ENCODE data around the gene TTF2.

The TTF2 gene

GRCh38 chr1:117138561-117138960 lies 78.4 kb downstream of the TTF2 start:
- no peak overlapping the region for H3K18ac ChIP-seq (ENCODE audit: low read length)
- H3K27ac ChIP-seq (ENCODE audit: low read depth, low read length), result no peak overlapping the region
- no CpG with 5 or more reads among the region's 1 CpG for WGBS (ENCODE audit: extremely low coverage, insufficient coverage, insufficient read length)

GRCh38 chr1:117142200-117142599 lies 82.1 kb downstream of the TTF2 start:
- H3K36me3 ChIP-seq (ENCODE audit: control insufficient read depth in 1 of 2, insufficient read depth in 2 of 2, low read length in 2 of 2), result peaks cover 3% of the 10 kb centered on the region in 2 experiments
- H2AFZ ChIP-seq (ENCODE audit: insufficient read depth, low read length, poor library complexity), result no peak overlapping the region
- peaks cover 17% of the 10 kb centered on the region for H3K79me1 ChIP-seq (ENCODE audit: low read length)
- H2AK5ac ChIP-seq (ENCODE audit: low read length), result no peak overlapping the region
- H3K14ac ChIP-seq (ENCODE audit: low read length), result no peak overlapping the region
- no peak overlapping the region for H2BK5ac ChIP-seq (ENCODE audit: low read depth, low read length, poor library complexity)
- peak in 1 of 2 donors; percentile 10 for DNase-seq
- peak overlapping the region; percentile 49 for H3K27ac ChIP-seq (ENCODE audit: low read depth, low read length)
- H3K9me3 ChIP-seq (ENCODE audit: insufficient read depth, low read depth, low read length), result no peaks in the 10 kb centered on the region
- no peak overlapping the region for H3K4ac ChIP-seq (ENCODE audit: low read depth, low read length)
- H3K27me3 ChIP-seq (ENCODE audit: insufficient read depth, low read length), result no peaks in the 10 kb centered on the region
- peaks cover 15 to 18% of the 10 kb centered on the region in 2 experiments for H3K4me1 ChIP-seq (ENCODE audit: control insufficient read depth in 1 of 2, insufficient read depth in 2 of 2, low read length in 2 of 2)
- H3K18ac ChIP-seq (ENCODE audit: low read length), result no peak overlapping the region
- H3K4me2 ChIP-seq (ENCODE audit: low read length), result no peak overlapping the region
- H4K8ac ChIP-seq (ENCODE audit: low read depth, low read length), result no peak overlapping the region
- no peaks in the 10 kb centered on the region for H3K79me2 ChIP-seq (ENCODE audit: control insufficient read depth, insufficient read depth, low read length, poor library complexity)
- no peak overlapping the region for H4K12ac ChIP-seq (ENCODE audit: low read depth, low read length)
- no CpG with 5 or more reads among the region's 2 CpGs for WGBS (ENCODE audit: extremely low coverage, insufficient coverage, insufficient read length)
- H4K91ac ChIP-seq (ENCODE audit: low read depth, low read length), result no peak overlapping the region
- H2BK120ac ChIP-seq (ENCODE audit: insufficient read depth, low read length, poor library complexity), result no peak overlapping the region
- no peak overlapping the region for H2BK12ac ChIP-seq (ENCODE audit: low read length)
- no peak overlapping the region for H3K23ac ChIP-seq (ENCODE audit: low read length)
- H3K9ac ChIP-seq (ENCODE audit: low read length), result no peak overlapping the region
- H3K4me3 ChIP-seq (ENCODE audit: low read depth, low read length), result no peak overlapping the region

More at GRCh38 chr1:117138561-117138960, 78.4 kb downstream of the TTF2 start:
- Histone ChIP-seq H3K9me3 (ENCODE audit: insufficient read depth, low read depth, low read length) (no peaks in the 10 kb centered on the region), H3K79me1 (ENCODE audit: low read length) (peaks cover 11% of the 10 kb centered on the region), H3K36me3 (ENCODE audit: control insufficient read depth in 1 of 2, insufficient read depth in 2 of 2, low read length in 2 of 2) (no peaks in the 10 kb centered on the region), H3K4me2 (ENCODE audit: low read length) (no peak overlapping the region), H3K4me3 (ENCODE audit: low read depth, low read length) (no peak overlapping the region), H2AFZ (ENCODE audit: insufficient read depth, low read length, poor library complexity) (no peak overlapping the region), H3K23ac (ENCODE audit: low read length) (no peak overlapping the region), H2BK12ac (ENCODE audit: low read length) (no peak overlapping the region), H3K14ac (ENCODE audit: low read length) (no peak overlapping the region), H3K4ac (ENCODE audit: low read depth, low read length) (no peak overlapping the region), H2BK5ac (ENCODE audit: low read depth, low read length, poor library complexity) (no peak overlapping the region), H3K4me1 (ENCODE audit: control insufficient read depth in 1 of 2, insufficient read depth in 2 of 2, low read length in 2 of 2) (peaks cover 10 to 17% of the 10 kb centered on the region in 2 experiments), H4K12ac (ENCODE audit: low read depth, low read length) (no peak overlapping the region), H3K79me2 (ENCODE audit: control insufficient read depth, insufficient read depth, low read length, poor library complexity) (no peaks in the 10 kb centered on the region), H2BK120ac (ENCODE audit: insufficient read depth, low read length, poor library complexity) (no peak overlapping the region), H4K8ac (ENCODE audit: low read depth, low read length) (no peak overlapping the region), H4K91ac (ENCODE audit: low read depth, low read length) (no peak overlapping the region), H3K27me3 (ENCODE audit: insufficient read depth, low read length) (no peaks in the 10 kb centered on the region), H2AK5ac (ENCODE audit: low read length) (no peak overlapping the region), H3K9ac (ENCODE audit: low read length) (no peak overlapping the region)
- no peak for DNase-seq

GRCh38 chr1:117143172-117143571 lies 83.0 kb downstream of the TTF2 start:
- no peak for DNase-seq
- Histone ChIP-seq H3K14ac (ENCODE audit: low read length) (no peak overlapping the region), H3K79me2 (ENCODE audit: control insufficient read depth, insufficient read depth, low read length, poor library complexity) (no peaks in the 10 kb centered on the region), H3K4ac (ENCODE audit: low read depth, low read length) (no peak overlapping the region), H3K18ac (ENCODE audit: low read length) (no peak overlapping the region), H3K27me3 (ENCODE audit: insufficient read depth, low read length) (no peaks in the 10 kb centered on the region), H3K4me3 (ENCODE audit: low read depth, low read length) (no peak overlapping the region), H2BK12ac (ENCODE audit: low read length) (no peak overlapping the region), H3K9me3 (ENCODE audit: insufficient read depth, low read depth, low read length) (no peaks in the 10 kb centered on the region), H3K79me1 (ENCODE audit: low read length) (peaks cover 16% of the 10 kb centered on the region), H3K23ac (ENCODE audit: low read length) (no peak overlapping the region), H2AFZ (ENCODE audit: insufficient read depth, low read length, poor library complexity) (no peak overlapping the region), H2BK5ac (ENCODE audit: low read depth, low read length, poor library complexity) (no peak overlapping the region), H4K12ac (ENCODE audit: low read depth, low read length) (no peak overlapping the region), H3K27ac (ENCODE audit: low read depth, low read length) (peak overlapping the region; percentile 47), H2BK120ac (ENCODE audit: insufficient read depth, low read length, poor library complexity) (no peak overlapping the region), H3K9ac (ENCODE audit: low read length) (no peak overlapping the region), H4K8ac (ENCODE audit: low read depth, low read length) (no peak overlapping the region), H3K4me2 (ENCODE audit: low read length) (no peak overlapping the region), H3K4me1 (ENCODE audit: control insufficient read depth in 1 of 2, insufficient read depth in 2 of 2, low read length in 2 of 2) (peaks cover 15 to 17% of the 10 kb centered on the region in 2 experiments), H3K36me3 (ENCODE audit: control insufficient read depth in 1 of 2, insufficient read depth in 2 of 2, low read length in 2 of 2) (peaks cover 3% of the 10 kb centered on the region in 2 experiments), H4K91ac (ENCODE audit: low read depth, low read length) (no peak overlapping the region), H2AK5ac (ENCODE audit: low read length) (no peak overlapping the region)

GRCh38 chr1:117143871-117144270 lies 83.7 kb downstream of the TTF2 start:
- Histone ChIP-seq H3K27me3 (ENCODE audit: insufficient read depth, low read length) (no peaks in the 10 kb centered on the region), H3K79me1 (ENCODE audit: low read length) (peaks cover 15% of the 10 kb centered on the region), H3K36me3 (ENCODE audit: control insufficient read depth in 1 of 2, insufficient read depth in 2 of 2, low read length in 2 of 2) (peaks cover 3% of the 10 kb centered on the region in 2 experiments), H3K4ac (ENCODE audit: low read depth, low read length) (no peak overlapping the region), H3K18ac (ENCODE audit: low read length) (no peak overlapping the region), H2BK12ac (ENCODE audit: low read length) (no peak overlapping the region), H3K4me1 (ENCODE audit: control insufficient read depth in 1 of 2, insufficient read depth in 2 of 2, low read length in 2 of 2) (peaks cover 13 to 15% of the 10 kb centered on the region in 2 experiments), H3K9ac (ENCODE audit: low read length) (no peak overlapping the region), H4K12ac (ENCODE audit: low read depth, low read length) (no peak overlapping the region), H4K91ac (ENCODE audit: low read depth, low read length) (no peak overlapping the region), H3K27ac (ENCODE audit: low read depth, low read length) (no peak overlapping the region), H3K79me2 (ENCODE audit: control insufficient read depth, insufficient read depth, low read length, poor library complexity) (no peaks in the 10 kb centered on the region), H2AK5ac (ENCODE audit: low read length) (no peak overlapping the region), H3K9me3 (ENCODE audit: insufficient read depth, low read depth, low read length) (no peaks in the 10 kb centered on the region), H2AFZ (ENCODE audit: insufficient read depth, low read length, poor library complexity) (no peak overlapping the region), H3K4me2 (ENCODE audit: low read length) (no peak overlapping the region), H2BK120ac (ENCODE audit: insufficient read depth, low read length, poor library complexity) (no peak overlapping the region), H3K23ac (ENCODE audit: low read length) (no peak overlapping the region), H2BK5ac (ENCODE audit: low read depth, low read length, poor library complexity) (no peak overlapping the region), H3K4me3 (ENCODE audit: low read depth, low read length) (no peak overlapping the region), H3K14ac (ENCODE audit: low read length) (no peak overlapping the region), H4K8ac (ENCODE audit: low read depth, low read length) (no peak overlapping the region)
- no peak for DNase-seq
- WGBS (ENCODE audit: extremely low coverage, insufficient coverage, insufficient read length), result no CpG with 5 or more reads among the region's 3 CpGs
